Measurements from ENCODE around the gene PTCD1.
A peak's percentile ranks its signal among the peaks of the same experiment; 100 is the strongest.
"Not testable (repeated sequence)": the region's sequence is repeated elsewhere in the genome, so short reads cannot be mapped to it uniquely, and the experiment has no call there.

PTCD1 gene

DNA sequence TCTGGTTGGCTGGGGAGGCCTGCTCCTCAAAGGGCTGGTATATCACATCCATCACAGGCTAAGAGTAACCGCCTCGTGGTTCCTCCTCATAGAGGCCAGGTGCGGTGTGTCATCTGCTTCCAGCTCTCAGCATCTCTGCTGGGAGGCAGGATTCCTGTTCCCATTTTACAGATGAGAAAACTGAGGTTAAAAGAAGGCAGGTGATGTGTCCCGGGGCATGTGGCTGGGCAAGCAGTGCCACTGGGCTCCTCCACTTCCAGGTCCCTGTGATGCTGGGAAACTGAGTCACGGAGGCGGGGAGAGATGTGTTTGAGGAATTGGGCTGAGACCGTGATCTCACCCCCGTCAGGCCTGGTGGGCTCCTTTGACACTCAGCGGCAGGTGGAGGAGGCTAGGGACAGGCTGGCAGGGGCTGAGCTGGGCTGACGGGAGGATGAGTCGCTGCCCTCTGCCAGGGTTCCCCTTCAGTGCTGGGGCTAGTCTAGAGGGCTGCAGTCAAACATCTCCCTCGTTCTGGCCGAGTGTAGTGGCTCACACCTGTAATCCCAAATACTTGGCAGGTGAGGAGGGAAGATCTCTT is 54.7 kb downstream of the PTCD1 start:
- TF ChIP-seq, protein P1, sequence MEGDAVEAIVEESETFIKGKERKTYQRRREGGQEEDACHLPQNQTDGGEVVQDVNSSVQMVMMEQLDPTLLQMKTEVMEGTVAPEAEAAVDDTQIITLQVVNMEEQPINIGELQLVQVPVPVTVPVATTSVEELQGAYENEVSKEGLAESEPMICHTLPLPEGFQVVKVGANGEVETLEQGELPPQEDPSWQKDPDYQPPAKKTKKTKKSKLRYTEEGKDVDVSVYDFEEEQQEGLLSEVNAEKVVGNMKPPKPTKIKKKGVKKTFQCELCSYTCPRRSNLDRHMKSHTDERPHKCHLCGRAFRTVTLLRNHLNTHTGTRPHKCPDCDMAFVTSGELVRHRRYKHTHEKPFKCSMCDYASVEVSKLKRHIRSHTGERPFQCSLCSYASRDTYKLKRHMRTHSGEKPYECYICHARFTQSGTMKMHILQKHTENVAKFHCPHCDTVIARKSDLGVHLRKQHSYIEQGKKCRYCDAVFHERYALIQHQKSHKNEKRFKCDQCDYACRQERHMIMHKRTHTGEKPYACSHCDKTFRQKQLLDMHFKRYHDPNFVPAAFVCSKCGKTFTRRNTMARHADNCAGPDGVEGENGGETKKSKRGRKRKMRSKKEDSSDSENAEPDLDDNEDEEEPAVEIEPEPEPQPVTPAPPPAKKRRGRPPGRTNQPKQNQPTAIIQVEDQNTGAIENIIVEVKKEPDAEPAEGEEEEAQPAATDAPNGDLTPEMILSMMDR (IDR thresholded peaks at IDR 0.05; ENCODE audit: insufficient read depth, low read depth, low read length, missing control alignments), result no peak
- no peak overlapping the region for H3K4me3 ChIP-seq (ENCODE audit: low read depth, low read length)
- no peak for DNase-seq (ENCODE audit: low read depth)

DNA sequence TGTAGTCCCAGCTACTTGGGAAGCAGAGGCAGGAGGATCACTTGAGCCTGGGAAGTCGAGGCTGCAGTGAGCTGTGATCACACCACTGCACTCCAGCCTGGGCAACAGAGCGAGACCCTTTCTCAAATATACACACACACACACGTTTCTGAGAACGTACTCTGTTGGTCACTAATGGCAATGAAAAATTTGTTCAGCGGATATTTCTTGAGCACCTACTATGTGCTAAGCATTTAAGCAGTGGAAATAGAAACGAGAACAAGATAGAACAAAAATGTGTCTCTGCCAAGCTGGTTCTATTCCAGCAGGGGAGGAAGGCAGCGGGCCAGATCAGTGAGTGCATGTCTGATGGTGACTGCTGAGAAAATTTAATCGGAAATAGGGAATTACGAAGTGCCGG is 55.4 kb downstream of the PTCD1 start:
- TF ChIP-seq, protein P1 (IDR thresholded peaks at IDR 0.05; ENCODE audit: insufficient read depth, low read depth, low read length, missing control alignments), result no peak
- DNase-seq (ENCODE audit: low read depth), result no peak
- H3K4me3 ChIP-seq (ENCODE audit: low read depth, low read length), result no peak overlapping the region

- no peak for DNase-seq (ENCODE audit: low read depth)
- TF ChIP-seq, protein P1 (IDR thresholded peaks at IDR 0.05; ENCODE audit: insufficient read depth, low read depth, low read length, missing control alignments), result no peak
- H3K4me3 ChIP-seq (ENCODE audit: low read depth, low read length), result peak overlapping the region; percentile 77
Measured at GRCh38 chr7:99381664-99382075, 56.9 kb downstream of the PTCD1 start.

DNA sequence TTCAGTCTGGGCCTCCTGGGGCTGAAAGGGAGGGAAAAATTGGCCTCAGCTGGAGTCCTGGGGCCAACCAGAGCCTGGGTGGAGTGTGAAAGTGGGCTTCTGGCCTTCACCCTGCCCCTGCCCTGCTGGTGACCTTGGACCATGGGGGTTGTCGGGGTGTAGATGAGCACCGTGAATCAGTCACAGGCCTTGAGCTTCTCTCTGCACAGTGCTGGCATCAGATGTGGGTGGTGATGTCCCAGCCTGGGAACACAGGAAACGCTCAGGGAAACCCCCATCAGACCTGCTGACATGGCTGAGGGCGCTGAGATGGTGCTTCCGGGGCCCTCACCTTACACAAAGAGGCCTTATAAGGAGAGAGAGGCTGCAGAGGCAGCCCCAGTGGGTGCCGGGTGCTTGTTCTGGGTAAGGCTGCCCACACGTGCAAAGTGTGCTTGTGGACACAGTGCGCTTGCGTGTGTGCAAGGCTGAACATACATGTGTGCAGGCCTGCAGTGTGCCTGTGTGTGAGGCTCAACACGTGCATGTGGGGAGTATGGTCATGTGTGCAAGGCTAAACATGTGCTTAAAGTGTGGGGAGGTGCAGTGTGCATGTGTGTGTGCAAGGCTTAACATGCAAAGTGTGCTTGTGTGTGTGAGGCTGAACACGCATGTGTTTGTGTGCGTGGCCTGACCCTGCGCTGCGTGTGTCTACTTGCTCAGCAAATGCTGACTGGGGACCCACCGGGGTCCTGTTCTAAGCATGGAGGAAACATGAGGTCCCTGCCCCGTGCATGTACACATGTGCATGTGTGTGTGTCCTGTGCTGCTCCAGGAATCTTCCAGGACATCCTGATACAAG is 57.6 kb downstream of the PTCD1 start:
- TF ChIP-seq, protein P1 (IDR thresholded peaks at IDR 0.05; ENCODE audit: insufficient read depth, low read depth, low read length, missing control alignments), result no peak
- peak; percentile 96 for DNase-seq (ENCODE audit: low read depth)
- peak overlapping the region; percentile 77 for H3K4me3 ChIP-seq (ENCODE audit: low read depth, low read length)

DNA sequence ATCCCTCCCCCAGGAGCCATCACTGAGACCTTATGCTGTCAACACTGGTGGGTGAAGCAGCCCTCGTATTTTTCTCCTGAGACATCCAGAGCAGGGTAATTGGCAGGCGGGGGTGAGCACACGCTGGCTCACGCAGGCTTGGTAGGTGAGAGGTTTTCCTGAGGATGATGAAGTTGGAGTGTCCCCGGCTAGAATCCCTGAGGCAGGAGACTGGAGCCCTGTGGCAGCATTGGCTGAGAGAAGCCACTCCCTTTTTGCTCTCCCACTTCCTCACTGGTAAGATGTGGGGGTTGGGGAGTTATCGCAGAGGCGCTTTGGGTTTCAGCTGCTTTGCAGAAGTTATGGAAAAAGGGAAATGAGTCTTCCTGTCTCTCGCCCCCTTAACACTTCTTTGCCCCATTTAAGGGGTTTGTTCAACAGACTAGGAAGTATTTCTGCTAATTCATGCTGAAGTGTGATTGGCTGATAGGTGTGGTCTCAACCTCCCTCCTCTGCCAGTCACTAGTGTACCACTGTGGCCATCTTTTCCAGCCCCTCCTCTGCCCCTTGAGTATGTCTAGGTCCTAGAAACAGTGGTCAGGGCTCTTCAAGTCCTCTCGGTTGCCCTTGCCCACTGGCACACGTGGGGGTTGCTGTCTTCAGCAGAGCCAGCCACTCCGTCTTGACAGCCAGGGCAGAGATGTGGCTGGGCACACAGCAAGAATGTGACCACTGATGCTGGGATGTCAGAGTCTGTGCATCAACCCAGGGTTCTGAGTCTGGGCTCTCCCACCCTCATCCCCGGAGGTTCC is 58.4 kb downstream of the PTCD1 start:
- DNase-seq (ENCODE audit: low read depth), result peak; percentile 90
- TF ChIP-seq, protein P1 (IDR thresholded peaks at IDR 0.05; ENCODE audit: insufficient read depth, low read depth, low read length, missing control alignments), result no peak
- peak overlapping the region; percentile 77 for H3K4me3 ChIP-seq (ENCODE audit: low read depth, low read length)

DNA sequence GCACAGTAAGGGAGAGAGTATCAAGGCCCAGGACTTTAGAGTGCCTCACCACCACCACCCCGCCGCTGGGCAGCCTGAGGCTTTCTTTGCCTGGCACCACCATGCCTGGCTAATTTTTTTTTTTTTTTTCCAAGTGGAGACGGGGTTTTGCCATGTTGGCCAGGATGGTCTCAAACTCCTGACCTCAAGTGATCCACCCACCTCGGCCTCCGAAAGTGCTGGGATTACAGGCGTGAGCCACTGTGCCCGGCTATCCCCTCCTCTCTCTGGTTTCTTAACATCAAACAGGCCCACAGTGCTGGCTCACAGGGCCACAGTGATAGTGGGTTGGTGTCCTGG is 58.9 kb downstream of the PTCD1 start:
- peak overlapping the region; percentile 77 for H3K4me3 ChIP-seq (ENCODE audit: low read depth, low read length)
- not testable (repeated sequence) for DNase-seq (ENCODE audit: low read depth)

DNA sequence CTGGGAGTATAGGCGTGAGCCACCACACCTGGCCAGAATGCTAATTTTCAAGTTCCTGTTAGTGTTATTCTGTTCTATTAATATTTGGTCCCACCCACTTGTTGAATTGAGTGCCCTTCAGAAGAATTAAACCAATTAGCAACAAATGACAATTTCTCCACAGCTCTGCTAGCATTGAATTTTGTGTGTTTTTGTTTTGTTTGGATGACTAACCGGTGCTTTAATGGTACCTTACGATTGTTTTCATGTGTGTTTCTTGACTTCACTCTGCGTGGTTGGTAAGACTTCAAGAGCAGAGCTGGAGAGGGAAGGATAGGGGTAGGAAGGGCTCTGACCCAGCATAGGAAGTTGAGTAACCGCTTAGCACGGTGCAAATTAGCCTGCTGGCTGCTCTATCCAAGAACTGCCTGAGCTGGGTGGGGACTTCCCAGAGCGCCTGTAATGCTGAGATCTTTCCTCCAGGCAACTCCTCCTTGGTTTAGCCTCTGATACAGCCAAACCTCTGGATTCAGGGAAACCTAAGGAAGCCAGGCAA is 59.5 kb downstream of the PTCD1 start:
- H3K4me3 ChIP-seq (ENCODE audit: low read depth, low read length), result peak overlapping the region; percentile 77
- TF ChIP-seq, protein P1 (IDR thresholded peaks at IDR 0.05; ENCODE audit: insufficient read depth, low read depth, low read length, missing control alignments), result no peak
- peak; percentile 82 for DNase-seq (ENCODE audit: low read depth)
